Right lobe of liver (tissue), 6 donors: Measurements from ENCODE around the gene CHL1. TPM values are rescaled to one million over a fixed set of nuclear protein-coding genes. Genes with fewer than 3 reads are reported as not detected.
A peak's percentile ranks its signal among the peaks of the same experiment; 100 is the strongest.

Experiments
- ATAC-seq, 4 donors: fragments of 200-7000 bp; cut with Tn5 transposase; one replicate each; pipeline ENCODE4 v1.9.1; 2020; ENCODE audit warnings: mild to moderate bottlenecking in 4 of 4, moderate library complexity in 4 of 4
- DNase-seq, 3 donors: peaks; one replicate each; pipeline ENCODE4 v3.0.0-alpha.2; 2020
- H3K27ac ChIP-seq, 3 donors: fragments of 200-600 bp; one replicate each; pipeline ENCODE4 v1.8.0; 2022
- H3K27me3 ChIP-seq, 2 donors: fragments of 200-600 bp; one replicate each; pipeline ENCODE4 v1.8.0; 2022
- H3K36me3 ChIP-seq, 4 donors: fragments of 200-600 bp; sonication (generic) in 1 of 4; one replicate each; pipeline versions ENCODE4 v1.5.1 to v1.8.0; 2017 to 2022; ENCODE audit warnings: control low read depth in 1 of 4
- H3K4me1 ChIP-seq, 4 donors: fragments of 200-600 bp; sonication (generic) in 1 of 4; one replicate each; pipeline versions ENCODE4 v1.5.1 to v1.8.0; 2017 to 2022; ENCODE audit warnings: control low read depth in 1 of 4
- H3K4me3 ChIP-seq, 3 donors: fragments of 200-600 bp; one replicate each; pipeline ENCODE4 v1.8.0; 2022
- H3K9me3 ChIP-seq, 4 donors: fragments of 200-600 bp; sonication (generic) in 1 of 4; one replicate each; pipeline versions ENCODE4 v1.5.1 to v1.8.0; 2017 to 2022; ENCODE audit warnings: control low read depth in 1 of 4
- POLR2A ChIP-seq: fragments of 450-650 bp; IDR thresholded peaks from one replicate; pipeline ENCODE4 v1.6.1; 2017; ENCODE audit warnings: antibody characterized with exemption, mild to moderate bottlenecking
- WGBS: methylation state at CpG from one replicate; pipeline ENCODE4 v1.1.6; 2018; ENCODE audit warnings: low coverage, low lambda C conversion rate; ENCODE audit not compliant: insufficient coverage; ENCODE audit errors: missing lambda C conversion rate; 5-methylcytosine and 5-hydroxymethylcytosine counted together
- intact Hi-C, 2 donors: fragments of 100-400 bp; cut with DNase I; formaldehyde crosslinking; loops; one replicate each; pipeline versions ENCODE4 v1.11.2 to v1.14.1; 2022
- total RNA-seq, 6 experiments: library from RNA; depleted of rRNA in 2 of 6; stranded (reverse); fragments of >200 nt in 2 of 6; fragmentation: NEBNext Ultra II Directional in 3 of 6; extraction: Animal tissue kit (Norgen Biotek cat#: 25700) in 3 of 6; gene quantifications; one replicate each; pipeline versions ENCODE4 v1.1.0 to v1.2.4, GENCODE V29; 2016 to 2023
- TF ChIP-seq, protein P1 (sequence below), 4 donors: fragments of 200-600 bp in 3 of 4; fragments of 450-650 bp in 1 of 4; IDR thresholded peaks; one replicate each; pipeline versions ENCODE4 v1.5.1 to v1.8.0; 2016 to 2022; ENCODE audit warnings: antibody characterized with exemption in 4 of 4, mild to moderate bottlenecking in 2 of 4
- donor health status: DM: no; HTN: yes; CAD: no.
- donor health status: DM: no; HTN: no; CAD: no.
- donor health status: DM: no; HTN: no; CAD: no.
- donor health status: DM: no; HTN: yes; CAD: no.
- donor health status: DM: no; HTN: yes; CAD: no.

CHL1 gene
- total RNA-seq, 6 experiments from 2014 or later = 0.06 to 1.1 (median 0.86) TPM

DNA sequence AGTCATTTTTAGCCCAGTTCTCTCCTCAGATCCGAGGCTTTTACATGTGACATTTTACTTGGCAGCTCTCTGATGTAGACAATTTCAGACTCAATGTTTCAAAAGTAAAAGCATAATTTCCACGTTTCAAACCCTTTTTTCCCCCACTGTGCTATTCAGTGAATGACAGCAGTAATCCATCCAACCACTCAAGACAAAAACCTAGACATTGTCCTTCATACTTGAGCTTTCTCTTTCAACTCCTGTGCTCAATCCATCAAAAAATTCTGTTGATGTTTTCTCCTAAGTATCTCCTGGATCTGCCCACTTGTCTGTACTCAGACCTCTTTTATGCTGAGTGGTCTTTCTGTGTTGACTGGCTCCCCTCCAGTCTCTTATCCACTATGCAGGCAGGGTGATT lies 214.7 kb downstream of the CHL1 start:
- TF ChIP-seq POLR2A = no peak
- TF ChIP-seq, protein P1, sequence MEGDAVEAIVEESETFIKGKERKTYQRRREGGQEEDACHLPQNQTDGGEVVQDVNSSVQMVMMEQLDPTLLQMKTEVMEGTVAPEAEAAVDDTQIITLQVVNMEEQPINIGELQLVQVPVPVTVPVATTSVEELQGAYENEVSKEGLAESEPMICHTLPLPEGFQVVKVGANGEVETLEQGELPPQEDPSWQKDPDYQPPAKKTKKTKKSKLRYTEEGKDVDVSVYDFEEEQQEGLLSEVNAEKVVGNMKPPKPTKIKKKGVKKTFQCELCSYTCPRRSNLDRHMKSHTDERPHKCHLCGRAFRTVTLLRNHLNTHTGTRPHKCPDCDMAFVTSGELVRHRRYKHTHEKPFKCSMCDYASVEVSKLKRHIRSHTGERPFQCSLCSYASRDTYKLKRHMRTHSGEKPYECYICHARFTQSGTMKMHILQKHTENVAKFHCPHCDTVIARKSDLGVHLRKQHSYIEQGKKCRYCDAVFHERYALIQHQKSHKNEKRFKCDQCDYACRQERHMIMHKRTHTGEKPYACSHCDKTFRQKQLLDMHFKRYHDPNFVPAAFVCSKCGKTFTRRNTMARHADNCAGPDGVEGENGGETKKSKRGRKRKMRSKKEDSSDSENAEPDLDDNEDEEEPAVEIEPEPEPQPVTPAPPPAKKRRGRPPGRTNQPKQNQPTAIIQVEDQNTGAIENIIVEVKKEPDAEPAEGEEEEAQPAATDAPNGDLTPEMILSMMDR (IDR thresholded peaks at IDR 0.05) = no peak
- no peak overlapping the region for H3K4me3 ChIP-seq

GRCh38 chr3:414063-414462 lies 217.5 kb downstream of the CHL1 start:
- Histone ChIP-seq H3K27ac (no peak overlapping the region), H3K4me3 (no peak overlapping the region), H3K27me3 (no peaks in the 10 kb centered on the region), H3K36me3 (no peaks in the 10 kb centered on the region), H3K9me3 (no peaks in the 10 kb centered on the region), H3K4me1 (no peaks in the 10 kb centered on the region)
- ATAC-seq (no peak), DNase-seq (no peak)
- intact Hi-C loops = no loop called here
- TF ChIP-seq POLR2A = no peak
- TF ChIP-seq, protein P1 (IDR thresholded peaks at IDR 0.05) = peak; percentile 12 to 45 (median 40)

More for the DNA sequence above, 214.7 kb downstream of the CHL1 start:
- Histone ChIP-seq H3K9me3 (no peaks in the 10 kb centered on the region), H3K36me3 (no peaks in the 10 kb centered on the region), H3K4me1 (no peaks in the 10 kb centered on the region), H3K27me3 (no peaks in the 10 kb centered on the region), H3K27ac (no peak overlapping the region)
- 8% methylated on average over 2 of the region's 2 CpGs for WGBS
- intact Hi-C loops = no loop called here
- ATAC-seq = no peak
- DNase-seq = no peak

- no peak overlapping the region for H3K4me3 ChIP-seq
- DNase-seq (no peak), ATAC-seq (no peak)
- TF ChIP-seq POLR2A = no peak
- TF ChIP-seq, protein P1 (IDR thresholded peaks at IDR 0.05) = no peak
- WGBS = 39% methylated on average over 7 of the region's 7 CpGs
- no peaks in the 10 kb centered on the region for H3K4me1 ChIP-seq
- no peaks in the 10 kb centered on the region for H3K9me3 ChIP-seq
- no peak overlapping the region for H3K27ac ChIP-seq
- H3K27me3 ChIP-seq = no peaks in the 10 kb centered on the region
- intact Hi-C loops = no loop called here
- no peaks in the 10 kb centered on the region for H3K36me3 ChIP-seq
Measured at GRCh38 chr3:418239-418929, 221.8 kb downstream of the CHL1 start.

DNA sequence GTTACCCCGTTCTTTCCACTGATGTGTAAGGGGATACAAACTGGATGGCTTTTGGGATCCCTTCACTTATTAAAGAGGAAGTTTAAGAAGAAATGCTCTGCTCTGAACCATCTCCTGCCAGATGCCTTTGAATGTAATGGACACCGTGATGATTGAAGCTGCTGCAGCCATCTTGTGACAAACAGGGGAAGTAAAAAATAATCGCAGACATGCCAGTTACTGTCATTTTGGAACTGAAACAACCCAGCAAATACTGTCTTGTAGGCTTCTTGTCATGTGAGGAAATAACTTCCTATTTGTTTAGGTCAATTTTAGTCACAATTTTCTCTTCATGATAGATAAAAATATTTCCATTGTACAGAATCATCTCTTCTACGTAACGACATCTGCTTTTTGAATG lies 224.0 kb downstream of the CHL1 start:
- H3K4me3 ChIP-seq = no peak overlapping the region

More for the DNA sequence above, 224.0 kb downstream of the CHL1 start:
- no peak for DNase-seq
- Histone ChIP-seq H3K27me3 (no peaks in the 10 kb centered on the region), H3K9me3 (no peaks in the 10 kb centered on the region), H3K27ac (no peak overlapping the region), H3K36me3 (no peaks in the 10 kb centered on the region), H3K4me1 (no peaks in the 10 kb centered on the region)
- TF ChIP-seq, protein P1 (IDR thresholded peaks at IDR 0.05) = no peak
- no peak for TF ChIP-seq POLR2A
- WGBS = 67% methylated on average over 5 of the region's 5 CpGs
- intact Hi-C loops = no loop called here
- no peak for ATAC-seq
